Esophagus mucosa (tissue), 1 donor: ENCODE data around the gene P2RX6. TPM values are rescaled to one million over a fixed set of nuclear protein-coding genes. Genes with fewer than 3 reads are reported as not detected.
A peak's percentile ranks its signal among the peaks of the same experiment; 100 is the strongest.

Source experiments
- ATAC-seq: fragments of 200-7000 bp; cut with Tn5 transposase; one replicate; pipeline ENCODE4 v1.9.1; 2020
- total RNA-seq: library from RNA; stranded (reverse); gene quantifications from one replicate; pipeline ENCODE4 v1.2.4, GENCODE V29; 2023
- donor health status: DM: yes; HTN: yes; CAD: no.

The P2RX6 gene
- total RNA-seq, 1 donor from 2014 or later: 0.64 TPM

DNA sequence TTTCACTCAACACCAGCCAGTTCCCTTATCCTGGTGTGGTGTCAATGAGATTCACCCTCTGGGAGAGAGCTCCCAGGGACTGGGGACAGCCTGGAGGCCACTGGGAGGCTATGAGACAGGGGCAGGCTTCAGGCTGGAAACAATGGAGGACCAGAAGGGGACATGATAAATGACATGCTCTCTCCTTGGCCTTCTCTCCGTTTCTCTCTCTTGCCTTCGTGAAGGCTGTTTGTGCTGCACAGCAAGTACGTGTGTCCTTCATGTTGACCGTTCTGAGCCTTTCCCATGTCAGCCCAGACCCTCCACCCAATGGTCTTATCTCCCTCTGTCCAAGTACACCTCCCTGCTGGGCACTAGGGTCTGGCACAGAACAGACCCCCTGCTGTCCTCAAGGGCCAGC, 34.4 kb upstream of the P2RX6 start:
- no peak for ATAC-seq

- no peak for ATAC-seq
Observed at GRCh38 chr22:20980938-20981722, 33.8 kb upstream of the P2RX6 start.

- peak; percentile 68 for ATAC-seq
Observed at GRCh38 chr22:20981787-20982562, 33.0 kb upstream of the P2RX6 start, which contains the start of gene LZTR1. LZTR1 (plus strand) TSS chr22:20982297; CDS start chr22:20982372, 75 bp downstream.

DNA sequence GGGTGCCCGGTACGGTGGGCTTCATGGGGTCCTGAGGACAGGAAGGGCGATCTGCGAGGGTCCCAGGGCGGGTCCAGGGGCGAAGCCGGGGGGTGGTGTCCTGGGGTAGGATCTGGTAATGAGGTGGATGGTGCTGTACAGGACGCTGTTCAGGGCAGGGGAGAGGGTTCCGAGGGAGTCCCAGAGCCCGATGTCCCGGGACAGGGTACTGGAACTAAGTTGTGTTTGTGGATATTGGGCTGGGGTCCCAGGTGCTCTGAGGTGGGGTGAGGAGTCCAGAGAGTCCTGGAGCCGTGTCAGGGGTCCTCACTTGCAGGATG, 32.4 kb upstream of the P2RX6 start:
- peak; percentile 2 for ATAC-seq

- ATAC-seq: no peak
Observed at GRCh38 chr22:20983081-20983771, 31.7 kb upstream of the P2RX6 start.

DNA sequence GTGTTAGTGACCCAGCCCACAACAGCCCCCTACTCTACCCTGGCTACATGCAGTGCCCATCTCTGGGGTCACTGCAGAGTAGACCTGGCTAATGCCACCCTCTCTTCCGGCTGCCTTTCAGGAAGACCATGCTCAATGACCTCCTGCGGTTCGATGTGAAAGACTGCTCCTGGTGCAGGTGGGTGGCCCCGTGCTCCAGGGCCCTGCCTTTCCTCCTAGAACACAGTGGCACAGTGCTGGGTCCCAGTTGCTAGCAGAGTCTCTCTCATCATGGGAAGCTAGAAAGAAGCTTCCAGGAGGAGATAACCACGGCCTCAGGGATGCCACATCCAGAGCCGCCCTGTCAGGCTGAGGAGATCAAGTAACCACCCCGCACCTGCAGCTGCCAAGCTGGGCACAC, 29.2 kb upstream of the P2RX6 start:
- ATAC-seq: no peak

DNA sequence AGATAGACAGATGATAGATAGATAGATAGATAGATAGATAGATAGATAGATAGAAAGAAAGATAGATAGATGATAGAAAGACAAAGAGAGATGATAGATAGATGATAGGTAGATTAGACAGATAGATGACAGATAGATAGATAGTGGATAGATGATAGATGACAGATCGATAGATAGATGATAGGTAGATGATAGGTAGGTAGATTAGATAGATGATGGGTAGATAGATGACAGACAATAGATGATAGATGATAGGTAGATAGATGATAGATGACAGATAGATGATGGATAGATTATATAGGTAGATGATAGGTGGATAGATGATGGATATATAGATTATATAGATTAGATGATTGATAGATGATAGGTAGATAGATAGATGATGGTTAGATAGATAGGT, 28.6 kb upstream of the P2RX6 start:
- ATAC-seq: no peak

GRCh38 chr22:20987375-20987774, 27.6 kb upstream of the P2RX6 start:
- no peak for ATAC-seq

DNA sequence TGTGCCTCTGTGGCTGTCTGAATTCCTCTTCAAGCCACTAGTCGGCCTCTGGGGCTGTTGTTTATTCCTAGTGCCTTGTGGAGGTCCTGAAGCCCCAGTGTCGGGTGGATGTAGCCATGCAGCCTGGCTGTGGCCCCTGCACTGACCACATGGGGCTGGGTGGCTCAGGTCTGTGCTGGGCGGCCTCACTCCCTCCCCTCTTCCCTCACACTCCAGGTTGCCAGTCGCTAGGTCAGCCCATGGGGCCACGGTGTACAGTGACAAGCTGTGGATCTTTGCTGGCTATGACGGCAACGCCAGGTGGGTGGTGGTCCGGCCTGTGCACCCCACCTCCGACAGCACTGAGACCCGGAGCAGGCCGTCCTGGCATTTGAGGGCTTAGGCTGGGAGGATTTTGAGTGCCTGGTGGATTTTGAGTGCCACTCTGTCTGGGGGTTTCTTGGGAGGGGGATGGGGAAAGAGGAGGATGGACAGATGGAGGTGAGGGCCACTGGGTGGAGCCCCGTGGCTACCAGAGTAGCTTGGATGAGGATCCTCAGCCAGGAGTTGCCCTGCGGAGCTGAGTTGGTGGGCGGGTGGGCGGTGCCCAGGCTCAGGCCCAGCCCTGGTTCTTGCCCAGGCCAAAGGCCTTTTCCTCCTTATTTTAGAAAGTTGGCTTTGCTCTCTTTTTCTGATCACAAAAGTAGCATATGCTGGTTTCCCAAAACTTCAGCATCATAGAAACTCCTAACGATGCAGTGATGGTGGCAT, 26.2 kb upstream of the P2RX6 start:
- no peak for ATAC-seq

- ATAC-seq: no peak
Observed at GRCh38 chr22:20989323-20990138, 25.4 kb upstream of the P2RX6 start.

DNA sequence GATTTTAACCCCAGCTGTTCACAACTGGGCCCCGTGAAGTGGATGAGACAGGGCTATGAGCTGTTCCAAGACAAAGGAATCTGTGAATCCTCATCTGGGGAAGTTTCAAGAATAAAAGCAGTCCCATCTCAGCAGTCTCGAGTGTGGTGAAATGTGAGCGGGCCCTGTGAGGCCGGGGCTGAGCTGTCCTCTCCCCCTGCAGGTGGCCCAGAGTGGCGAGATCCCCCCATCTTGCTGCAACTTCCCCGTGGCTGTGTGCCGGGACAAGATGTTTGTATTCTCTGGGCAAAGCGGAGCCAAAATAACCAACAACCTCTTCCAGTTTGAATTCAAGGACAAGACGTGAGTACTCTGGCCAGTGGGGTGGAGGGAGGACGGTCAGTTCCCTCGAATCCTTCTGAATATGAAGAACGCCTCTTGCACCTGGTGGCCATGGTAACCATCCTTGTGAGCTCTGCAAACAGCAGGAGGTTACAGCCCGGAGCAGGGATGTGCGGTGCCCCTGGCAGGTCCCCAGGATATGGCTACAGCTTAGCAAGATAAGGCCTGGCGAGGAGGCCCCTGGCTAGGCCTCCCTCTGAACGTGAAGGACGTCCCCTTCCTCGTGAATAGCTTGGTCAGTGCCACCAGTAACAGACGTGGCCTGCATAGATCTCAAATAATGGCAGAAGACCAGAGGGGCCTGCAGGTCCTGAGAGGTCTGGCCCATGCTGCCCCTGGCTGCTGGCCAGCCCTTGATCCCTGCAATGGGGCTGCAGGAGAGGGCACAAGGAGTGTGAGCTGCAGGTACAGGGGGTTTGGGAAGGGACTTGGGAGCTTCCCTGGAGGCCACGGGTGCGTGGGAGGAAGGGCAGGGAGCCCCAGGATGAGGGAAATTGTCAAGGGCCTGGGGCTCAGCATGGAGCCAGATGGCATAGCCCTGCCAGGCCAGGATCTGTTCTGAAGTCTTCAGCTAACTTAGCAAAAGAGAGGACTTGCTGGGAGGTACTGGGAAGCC, 24.5 kb upstream of the P2RX6 start:
- ATAC-seq: no peak

DNA sequence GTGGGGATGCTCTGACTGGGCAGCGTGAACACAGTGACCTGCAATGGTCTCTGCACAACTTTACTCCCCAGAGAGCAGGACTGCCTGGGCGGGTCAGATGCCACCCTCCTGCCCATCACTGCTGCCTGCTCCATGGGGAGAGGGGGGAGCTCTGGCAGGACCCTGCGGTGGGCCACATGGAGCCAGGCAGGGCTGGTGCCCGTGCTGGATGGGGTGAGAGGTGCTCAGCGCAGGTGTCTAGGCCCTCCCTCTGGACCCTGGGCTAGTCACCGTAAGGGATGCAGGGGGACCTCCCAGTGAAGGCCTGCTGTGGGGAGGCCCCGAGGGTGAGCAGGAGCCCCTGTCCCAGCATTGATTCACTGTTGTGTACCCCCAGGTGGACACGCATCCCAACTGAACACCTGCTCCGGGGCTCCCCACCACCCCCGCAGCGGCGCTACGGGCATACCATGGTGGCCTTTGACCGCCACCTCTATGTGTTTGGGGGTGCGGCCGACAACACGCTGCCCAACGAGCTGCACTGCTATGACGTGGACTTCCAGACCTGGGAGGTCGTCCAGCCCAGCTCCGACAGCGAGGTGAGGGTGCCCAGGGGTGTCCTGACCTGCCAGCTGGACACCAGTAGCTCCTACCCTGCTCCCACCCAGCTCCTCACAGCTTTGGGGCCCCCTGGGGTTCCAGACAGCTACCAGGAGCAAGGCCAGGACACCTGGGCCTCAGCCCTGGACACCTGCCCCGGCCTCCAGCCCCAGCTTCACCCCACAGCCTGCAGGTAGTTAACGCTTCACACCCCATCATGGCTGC, 23.5 kb upstream of the P2RX6 start:
- ATAC-seq: no peak

GRCh38 chr22:20992056-20992442, 22.9 kb upstream of the P2RX6 start:
- ATAC-seq: no peak

- no peak for ATAC-seq
Observed at GRCh38 chr22:20992456-20993303, 22.3 kb upstream of the P2RX6 start.

DNA sequence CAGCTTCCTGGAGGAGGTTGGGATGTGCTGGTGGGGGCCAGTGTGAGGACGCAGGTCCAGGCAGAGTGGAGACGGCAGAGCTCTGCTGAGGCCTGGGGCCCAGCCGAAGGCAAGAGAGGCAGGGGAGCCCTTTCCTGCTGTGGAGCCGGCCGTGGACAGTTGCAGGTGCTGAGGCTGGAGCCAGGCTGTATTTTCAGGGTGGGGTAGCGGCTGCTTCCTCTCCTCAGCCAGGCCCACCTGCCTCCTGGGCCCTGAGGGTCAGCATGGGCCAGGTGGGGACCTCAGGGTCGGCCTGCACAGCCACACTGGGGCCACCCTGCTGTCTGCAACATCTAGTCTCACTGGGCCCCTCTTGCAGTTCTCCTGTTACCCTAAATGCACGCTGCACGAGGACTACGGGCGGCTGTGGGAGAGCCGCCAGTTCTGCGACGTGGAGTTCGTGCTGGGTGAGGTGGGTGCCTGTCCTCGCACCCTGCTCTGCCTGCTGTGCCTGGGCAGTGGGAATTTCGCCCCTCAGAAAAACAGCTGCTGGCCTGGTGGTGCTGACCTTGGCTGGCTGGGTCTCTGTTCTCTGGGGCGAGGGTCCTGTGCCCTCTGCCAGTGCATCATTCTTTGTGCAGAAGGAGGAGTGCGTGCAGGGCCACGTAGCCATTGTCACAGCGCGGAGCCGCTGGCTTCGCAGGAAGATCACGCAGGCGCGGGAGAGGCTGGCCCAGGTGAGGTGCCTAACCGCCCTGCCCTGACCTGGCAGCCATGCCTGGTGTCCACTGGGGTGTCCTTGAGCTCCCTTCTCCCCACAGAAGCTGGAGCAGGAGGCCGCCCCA, 21.4 kb upstream of the P2RX6 start:
- ATAC-seq: no peak

- no peak for ATAC-seq
Observed at GRCh38 chr22:20994128-20994901, 20.6 kb upstream of the P2RX6 start.

DNA sequence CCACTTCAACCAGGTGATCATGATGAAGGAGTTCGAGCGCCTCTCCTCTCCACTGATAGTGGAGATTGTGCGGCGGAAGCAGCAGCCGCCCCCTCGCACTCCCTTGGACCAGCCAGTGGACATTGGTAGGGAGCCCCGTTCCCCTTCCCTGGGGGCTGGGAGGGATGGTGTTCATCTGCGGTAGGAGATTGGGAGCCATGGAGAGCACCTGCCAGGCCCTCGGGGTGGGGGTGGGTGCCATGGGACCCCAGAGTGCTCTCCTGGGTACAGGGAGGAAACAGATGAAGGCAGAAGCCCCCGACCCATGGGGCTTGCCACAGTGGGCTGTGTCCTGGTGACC, 20.1 kb upstream of the P2RX6 start:
- no peak for ATAC-seq
